Activated CD8-positive, alpha-beta memory T cell treated with anti-CD3 and anti-CD28 coated beads, Interleukin-2, amount 50 U/mL, for 24 hours (primary cell): Measurements from ENCODE around the gene ERBB4.
"Not testable (repeated sequence)": the region's sequence is repeated elsewhere in the genome, so short reads cannot be mapped to it uniquely, and the experiment has no call there.

Source experiments
- DNase-seq: peaks from one replicate; pipeline ENCODE4 v3.0.0-alpha.2; 2020; ENCODE audit errors: extremely low read depth

Gene ERBB4

DNA sequence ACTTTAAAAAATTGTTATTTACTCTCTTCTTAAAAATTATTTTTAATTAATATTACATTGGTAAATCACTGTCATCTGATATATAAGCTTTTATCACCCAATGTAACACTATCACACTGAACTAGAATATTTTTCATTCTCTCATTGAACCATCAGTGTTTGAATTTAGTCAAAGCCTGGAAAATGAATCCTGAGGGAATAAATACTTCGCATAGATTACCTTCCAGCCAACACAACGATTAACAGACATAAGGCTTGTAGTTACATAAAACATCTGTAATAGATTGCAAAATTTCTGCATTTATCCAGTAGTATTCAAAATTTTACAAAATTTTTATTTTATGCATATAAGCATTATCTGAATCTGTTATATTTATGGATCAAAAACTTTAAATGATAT, 314.9 kb downstream of the ERBB4 start:
- no peak for DNase-seq

DNA sequence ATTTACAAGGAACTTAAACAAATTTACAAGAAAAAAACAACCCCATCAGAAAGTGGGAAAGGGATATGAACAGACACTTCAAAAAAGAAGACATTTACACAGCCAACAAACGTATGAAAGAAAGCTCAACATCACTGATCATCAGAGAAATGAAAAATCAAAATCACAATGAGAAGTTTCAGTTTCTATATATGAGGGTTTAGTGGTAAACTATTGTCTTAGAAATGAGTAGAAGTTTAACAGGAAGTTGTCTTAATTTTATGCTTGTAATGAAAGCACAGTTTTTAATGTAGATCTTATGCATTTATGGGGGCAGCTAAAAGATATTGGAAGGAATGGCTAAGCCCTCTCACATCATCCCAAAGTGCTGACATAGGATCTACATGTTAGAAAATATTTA, 325.4 kb downstream of the ERBB4 start:
- no peak for DNase-seq

DNA sequence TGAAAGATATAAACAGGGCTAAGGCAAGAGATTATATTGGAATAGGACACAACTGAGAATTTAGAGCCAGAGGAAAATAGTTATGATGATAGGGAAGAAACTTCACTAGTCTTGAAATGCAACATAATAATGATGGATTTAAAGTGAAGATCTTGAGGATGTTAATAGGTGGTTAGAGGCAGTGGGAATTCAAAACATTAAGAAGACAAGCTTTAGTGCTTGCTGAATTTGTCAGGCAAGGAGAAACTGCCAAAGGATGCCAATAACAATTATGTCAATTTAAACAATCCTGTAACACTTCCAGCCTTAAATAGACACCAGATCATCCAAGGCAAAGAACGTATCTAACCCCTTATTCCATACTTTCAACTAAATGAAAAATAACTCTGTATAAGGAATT, 330.1 kb downstream of the ERBB4 start:
- DNase-seq, result no peak

DNA sequence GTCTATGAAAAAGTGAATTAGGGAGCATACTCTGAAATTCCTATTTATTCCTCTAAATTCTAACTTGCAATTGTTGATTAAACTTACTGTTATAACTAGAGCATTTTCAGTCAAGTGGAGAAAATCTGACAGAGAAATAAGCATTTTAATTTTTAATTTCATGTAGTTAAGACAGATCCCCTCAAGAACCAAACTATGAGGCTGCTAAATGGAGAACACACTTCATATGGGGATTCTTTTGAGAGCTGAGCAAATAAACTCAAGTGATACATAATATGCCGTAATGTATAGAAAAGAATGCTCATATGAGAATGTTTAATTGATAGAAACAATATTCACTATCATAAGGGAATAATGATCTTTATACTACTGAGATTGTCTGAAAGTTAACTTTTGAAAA, 340.8 kb downstream of the ERBB4 start:
- no peak for DNase-seq

DNA sequence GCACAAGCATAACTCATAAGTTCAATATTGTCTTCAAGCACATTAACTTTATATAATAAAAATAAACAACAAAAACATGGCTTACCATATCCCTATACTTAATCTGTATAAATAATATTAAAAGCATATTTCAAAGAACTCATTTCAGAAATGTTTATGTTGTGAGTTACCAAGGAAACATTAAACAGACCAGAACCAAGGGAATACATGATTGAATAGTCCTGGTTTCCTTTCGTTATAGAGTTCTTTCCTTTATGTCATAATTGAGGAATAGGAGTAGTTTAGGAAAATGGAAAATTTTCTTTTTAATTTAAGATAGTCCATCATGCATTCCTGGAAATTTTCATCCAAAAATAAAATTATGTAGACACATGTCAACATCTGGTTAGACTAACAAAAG, 343.0 kb downstream of the ERBB4 start:
- DNase-seq, result no peak

DNA sequence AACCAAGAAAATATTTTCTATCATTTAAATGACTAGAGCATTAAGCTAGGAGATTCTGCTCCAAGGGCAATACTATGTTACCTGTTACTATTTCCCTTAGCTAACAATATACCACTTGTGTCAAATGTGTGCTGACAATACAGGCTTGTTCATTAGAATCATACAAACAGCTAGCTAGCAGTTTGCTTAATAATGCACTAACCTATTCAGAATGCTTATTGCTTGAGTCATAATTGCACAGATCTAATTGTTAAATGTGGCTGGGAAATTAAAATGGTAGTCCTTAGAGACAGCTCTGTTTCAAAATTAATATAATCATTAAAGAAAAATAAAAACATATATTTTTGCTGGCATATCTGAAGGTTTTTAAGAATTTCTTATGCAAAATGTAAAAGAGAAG, 344.2 kb downstream of the ERBB4 start:
- DNase-seq, result no peak

DNA sequence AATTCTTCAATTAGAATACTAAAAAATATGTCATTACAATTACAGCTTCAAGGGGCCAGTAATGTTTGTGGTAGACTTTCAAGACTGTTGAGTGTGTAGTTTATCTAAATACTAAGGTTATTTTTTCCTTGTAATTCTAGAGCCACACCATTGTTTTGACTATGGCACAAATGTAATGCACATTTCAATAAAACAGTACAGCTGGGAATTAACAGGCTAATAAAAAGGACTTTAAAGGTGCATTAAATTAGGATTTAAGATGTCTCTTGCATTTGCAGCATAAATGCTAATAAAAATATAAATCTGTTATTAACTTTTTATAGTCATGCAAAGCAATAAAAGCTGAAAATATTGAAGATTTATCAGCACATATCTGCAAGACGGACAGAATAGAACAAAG, 344.8 kb downstream of the ERBB4 start:
- no peak for DNase-seq

DNA sequence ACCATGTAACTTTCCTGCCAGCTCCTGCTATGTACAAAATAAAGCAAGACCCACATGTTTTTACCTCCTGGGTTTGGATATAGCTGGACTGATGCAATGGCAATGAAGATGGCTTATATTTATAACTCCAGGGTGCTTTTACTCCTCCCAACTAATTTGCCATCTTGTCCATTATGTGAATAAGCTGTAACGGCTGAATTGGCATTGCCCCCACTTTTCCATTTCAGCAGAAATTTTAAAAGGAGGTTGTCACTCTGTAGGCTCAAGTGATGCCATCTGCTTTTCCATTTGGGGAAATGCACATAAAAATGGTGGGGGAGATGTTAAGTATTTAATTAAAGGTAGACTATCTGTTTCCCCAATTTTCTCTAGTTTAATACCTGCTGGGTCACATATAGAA, 345.5 kb downstream of the ERBB4 start:
- no peak for DNase-seq

DNA sequence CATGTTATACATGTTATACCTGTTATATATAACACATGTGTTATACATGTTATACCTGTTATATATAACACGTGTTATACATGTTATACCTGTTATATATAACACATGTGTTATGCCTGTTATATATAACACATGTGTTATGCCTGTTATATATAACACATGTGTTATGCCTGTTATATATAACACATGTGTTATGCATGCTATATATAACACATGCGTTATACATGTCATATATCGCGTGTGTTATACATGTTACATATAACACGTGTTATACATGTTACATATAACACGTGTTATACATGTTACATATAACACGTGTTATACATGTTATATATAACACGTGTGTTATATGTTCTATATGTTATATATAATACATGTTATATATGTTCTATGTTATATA, 347.2 kb downstream of the ERBB4 start:
- not testable (repeated sequence) for DNase-seq

DNA sequence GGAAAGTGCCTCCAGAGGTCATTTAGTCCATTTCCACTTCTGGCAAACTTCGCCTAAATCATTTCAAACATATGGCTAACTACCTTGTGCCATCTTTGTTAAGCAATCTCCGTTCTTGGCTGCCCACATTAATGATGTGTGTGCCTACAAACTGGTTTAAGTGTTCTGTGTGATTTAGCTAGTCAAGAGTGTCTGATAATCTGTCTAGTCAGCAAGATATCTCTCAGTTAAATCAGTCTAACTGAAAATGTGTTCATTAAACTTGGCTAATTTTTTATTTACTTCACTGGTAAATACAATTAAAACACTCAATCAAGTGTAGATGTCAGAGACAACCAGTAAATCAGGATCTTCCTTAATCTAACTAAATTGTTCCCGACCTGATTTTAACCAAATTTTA, 352.4 kb downstream of the ERBB4 start:
- DNase-seq, result no peak

DNA sequence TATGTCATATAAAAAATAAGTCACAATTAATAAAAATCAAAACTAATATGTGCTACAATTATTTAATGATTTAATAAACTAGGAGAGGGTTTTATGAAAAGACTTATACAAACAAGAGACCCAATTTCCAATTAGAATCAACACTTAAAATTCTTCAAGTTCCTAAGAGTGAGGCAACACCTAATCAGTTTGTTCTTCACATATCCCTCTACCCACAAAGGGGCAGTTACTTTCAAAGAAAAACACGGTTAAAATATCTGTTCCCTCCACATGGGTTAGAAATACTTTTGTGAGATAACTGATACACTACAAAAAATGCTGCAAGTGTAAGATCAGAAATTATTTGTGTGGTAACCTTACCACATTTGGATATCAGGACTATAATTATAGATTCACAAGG, 357.0 kb downstream of the ERBB4 start:
- no peak for DNase-seq

DNA sequence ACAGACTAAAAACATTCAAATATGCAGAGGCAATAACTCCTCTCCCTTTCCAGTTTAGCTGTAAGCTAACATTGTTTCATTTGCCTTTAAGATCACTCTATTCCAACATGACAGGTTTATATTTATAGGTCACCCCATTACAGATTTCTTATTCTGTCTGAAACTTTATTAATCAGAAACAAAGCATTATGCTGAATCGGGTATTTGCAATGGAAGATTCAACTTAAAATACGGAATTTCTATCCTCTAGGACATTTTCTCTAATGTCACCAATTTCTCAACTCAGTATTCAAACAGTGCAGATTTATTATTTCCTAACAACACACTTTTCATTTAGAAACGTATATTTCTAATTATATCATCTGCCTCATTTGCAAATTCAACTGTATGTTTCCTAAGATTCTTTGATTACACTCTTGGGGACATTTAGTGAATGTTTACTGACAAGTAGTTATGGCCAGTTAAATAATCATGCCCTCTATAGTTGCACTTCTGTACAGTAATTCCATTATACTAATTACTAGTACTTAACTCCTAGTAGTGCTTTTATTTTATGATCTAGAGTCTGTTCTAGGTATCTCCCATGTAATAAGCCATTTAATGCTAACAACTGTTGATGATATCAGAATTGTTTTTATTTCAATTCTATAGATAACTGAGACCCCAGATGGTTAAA, 358.1 kb downstream of the ERBB4 start:
- DNase-seq, result no peak

DNA sequence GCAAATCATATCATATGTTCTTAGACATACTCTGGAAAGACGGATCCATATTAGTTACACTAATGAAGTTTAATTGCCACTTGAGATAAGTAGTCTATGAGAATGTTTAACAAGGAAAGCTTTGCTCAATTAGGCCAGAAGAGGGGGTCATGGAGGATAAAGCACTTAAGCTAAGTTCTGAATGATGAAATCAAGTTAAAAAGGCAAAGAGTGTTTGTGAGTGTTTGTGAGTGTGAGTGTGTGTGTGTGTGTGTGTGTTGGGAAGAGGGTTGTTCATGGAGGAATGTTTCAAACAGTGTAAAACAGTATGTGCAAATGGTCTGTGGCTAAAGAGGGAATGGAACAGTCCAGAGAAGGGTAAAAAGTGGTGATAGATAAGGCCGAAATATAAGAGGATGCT, 360.9 kb downstream of the ERBB4 start:
- no peak for DNase-seq

DNA sequence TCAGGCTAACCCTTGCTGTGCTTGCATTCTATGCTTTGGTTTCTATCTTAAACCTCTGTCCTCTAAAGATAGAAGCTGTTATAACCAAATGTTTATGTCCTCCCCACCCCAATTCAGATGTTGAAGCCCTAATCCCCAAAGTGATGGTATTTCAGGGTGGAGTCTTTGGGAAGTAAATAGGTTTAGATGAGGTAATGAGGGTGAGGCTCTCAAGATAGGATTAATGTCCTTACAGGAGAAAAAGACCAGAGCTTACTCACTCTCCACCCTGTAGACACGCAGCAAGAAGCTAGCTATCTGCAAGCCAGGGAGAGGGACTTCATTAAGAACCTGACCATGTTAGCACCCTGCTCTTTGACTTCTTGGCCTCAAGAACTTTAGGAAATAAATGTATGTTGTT, 362.5 kb downstream of the ERBB4 start:
- no peak for DNase-seq

DNA sequence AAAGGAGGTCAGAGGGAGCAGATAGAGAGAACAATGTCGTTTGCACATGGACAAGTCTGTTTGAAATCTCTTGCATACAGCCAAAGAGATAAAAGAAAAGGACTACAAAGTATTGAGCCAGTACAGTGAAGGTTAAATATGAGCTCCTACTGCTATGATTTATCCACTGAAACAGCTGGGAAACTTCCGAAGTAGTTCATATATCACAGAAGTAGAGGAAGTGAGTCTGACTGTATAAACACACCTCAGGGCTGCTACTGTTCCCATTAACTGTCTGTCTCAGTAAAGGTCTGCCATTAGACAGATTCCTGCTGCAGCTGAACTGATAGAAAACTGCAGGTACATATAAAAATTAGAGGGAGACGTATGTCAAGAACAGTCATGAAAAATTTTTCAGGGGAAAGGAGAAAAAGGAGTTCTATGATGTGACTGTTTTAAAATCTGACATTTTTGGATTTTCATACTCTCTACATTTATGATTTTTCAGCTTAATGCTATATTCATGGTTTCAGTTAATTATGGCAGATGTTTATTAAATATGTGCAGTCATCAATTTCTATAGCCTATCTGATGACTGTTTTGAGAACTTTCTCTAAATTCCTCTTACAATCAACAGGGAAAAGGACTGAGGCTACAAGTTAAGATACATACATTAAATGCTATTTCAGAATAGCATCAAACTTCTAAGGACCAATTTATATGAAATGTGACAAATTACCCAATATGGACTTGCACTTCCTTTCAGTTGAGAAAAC, 364.7 kb downstream of the ERBB4 start:
- DNase-seq, result no peak

DNA sequence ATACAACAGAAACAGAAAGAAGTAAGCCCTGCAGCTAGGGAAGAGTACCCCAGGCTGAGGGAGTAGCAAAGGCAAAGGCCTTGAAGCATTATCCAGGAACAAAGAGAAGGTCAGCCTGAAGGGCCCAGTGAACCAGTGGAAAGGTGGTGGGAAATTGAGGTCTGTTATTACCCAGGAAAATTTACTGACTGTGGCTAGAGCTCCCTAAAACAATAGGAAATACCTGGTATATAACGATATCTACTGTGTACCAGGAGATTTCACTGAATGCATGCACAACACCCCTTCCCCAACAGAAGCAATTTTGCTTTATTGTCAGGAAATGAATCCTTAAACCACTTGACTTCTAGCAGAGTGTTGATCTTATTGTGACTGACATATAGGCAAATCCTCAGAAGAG, 365.3 kb downstream of the ERBB4 start:
- no peak for DNase-seq

DNA sequence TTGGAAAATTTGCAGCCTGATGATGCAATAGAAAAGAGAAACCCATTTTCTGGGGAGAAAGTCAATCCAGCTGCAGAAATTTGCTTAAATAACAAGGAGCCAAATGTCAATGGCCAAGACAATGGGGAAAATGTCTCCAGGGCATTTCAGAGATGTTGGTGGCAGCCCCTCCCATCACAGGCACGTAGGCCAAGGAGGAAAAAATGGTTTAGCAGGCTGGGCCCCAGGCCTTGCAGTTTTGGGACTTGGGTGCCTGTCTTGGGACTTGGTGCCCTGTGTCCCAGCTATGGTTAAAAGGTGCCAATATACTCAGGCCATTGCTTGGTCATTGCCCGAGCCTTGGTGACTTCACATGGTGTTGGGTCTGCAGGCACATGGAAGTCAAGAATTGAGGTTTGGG, 368.2 kb downstream of the ERBB4 start:
- DNase-seq, result no peak

DNA sequence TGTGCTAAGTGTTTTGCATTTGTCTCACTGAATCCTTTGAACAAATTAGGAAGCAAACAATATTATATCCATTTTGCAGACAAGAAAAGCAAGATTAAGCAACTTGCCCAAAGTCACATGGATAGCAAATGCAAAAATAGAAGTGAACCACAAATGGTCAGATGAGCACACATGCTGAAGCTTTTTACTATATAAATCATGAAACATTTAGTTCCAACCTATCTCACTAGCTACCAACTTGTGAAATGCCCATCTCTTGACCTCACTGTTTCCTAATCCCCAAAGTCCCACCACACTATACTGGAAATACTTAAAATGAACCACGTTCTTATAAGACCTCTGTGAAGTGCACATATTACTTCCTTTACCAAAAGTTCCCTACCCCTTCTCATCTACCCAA, 380.5 kb downstream of the ERBB4 start:
- DNase-seq, result no peak

DNA sequence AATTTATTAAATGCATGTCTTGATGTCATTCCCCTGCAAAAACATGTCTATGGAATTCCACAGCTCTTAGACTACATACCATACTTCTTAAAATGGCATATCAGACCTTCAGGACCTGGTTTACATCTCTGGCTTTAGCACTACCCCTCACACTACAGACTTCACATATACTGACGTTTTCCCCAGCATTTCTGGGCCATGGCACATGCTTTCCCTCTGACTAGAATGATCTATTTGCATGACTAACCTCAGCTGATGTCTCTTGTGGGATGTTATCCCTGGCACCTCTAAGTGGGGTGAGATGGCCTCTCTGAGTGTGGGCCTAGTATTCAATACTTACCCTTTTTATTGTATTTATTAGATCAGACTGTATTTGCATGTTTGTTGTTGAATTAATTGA, 381.6 kb downstream of the ERBB4 start:
- DNase-seq, result no peak

DNA sequence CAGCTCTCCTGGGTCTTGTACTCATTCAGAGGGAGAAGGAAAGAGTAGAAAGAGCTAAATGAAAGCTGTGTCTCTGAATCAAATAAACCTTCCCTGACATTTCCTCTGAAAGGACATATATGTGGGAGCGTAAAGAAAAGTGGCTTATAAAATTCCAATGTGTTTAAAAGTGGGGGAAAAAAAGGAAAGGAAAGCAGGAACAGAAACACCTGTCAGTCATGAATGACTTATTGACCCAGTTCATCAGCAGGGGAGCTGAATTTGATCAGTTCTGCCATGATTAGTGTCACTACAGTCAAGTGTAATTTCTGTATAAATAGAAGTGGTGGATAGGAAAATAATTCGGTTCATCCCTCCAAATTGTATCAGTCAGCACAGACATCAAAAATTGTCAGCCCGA, 382.5 kb downstream of the ERBB4 start:
- no peak for DNase-seq

DNA sequence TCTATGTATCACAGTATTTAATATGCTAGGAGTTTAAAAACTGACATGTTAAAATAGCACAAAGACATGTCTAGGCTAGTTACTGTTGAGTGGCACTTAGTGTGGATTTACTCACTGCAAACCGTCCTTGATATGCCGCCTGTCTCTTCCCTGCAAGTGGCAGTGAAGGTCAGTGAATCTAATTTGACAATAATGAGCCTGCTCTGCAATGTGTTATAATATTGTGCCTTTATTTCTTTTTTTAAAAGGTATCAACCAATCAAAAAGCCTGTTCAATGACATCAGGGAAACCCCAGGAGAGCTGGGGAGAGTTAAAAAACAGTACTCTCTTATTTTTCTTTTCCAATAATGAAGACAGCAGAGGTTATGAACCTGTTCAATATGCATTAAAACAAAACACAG, 384.1 kb downstream of the ERBB4 start:
- DNase-seq, result no peak

DNA sequence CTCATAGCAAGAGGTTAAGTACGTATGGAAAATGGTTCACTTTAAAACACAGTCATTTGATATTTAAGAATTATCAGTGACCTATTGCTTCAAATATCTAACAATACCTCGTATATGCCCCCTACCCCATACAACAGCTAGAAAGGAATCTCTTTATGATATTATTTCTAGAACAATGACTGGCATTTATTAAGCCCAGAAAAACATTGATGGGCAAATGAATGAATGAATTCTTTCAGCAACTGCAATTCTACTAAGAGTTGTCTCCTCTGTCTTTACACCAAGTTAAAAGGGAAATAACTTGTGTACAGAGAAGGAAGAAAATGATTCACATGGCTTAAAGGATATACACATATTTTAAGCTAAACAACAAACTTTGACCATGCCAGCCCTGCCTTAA, 384.7 kb downstream of the ERBB4 start:
- no peak for DNase-seq

DNA sequence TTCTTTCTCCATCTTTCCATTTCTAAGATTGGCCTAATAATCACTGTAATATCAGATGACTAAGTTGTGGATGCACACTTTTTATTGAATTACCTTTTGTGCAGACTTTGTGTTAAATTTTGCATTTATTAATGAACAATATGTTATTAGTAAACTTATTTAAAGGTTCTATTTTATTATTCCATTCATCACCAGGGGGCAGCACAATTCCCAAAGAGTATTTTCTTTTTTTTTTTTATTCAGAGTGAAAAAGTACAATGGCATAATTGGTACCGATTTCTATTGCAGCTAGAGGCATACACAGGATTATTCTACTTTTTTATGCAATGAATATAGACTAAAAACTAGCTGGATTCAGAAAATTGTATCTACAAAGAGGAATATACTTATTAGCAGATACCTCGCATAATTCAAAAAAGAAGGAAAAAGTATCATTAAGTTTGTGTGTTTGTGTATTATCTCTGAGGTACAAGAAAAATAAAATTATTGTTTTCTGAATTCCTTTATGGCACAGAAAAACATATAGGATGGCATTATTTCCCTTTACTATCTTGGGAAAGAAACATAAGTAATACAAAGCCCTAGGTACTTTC, 390.6 kb downstream of the ERBB4 start:
- no peak for DNase-seq
